GM12878 (cell line): ENCODE results near the gene CACNA1S. TPM values are rescaled to one million over a fixed set of nuclear protein-coding genes. Genes with fewer than 3 reads are reported as not detected.

Experiments
- ATAC-seq: fragments of 200-7000 bp; cut with Tn5 transposase; 3 replicates; pipeline ENCODE4 v1.9.1; 2020; ENCODE audit warnings: mild to moderate bottlenecking, moderate library complexity
- BruUV-seq: library from RNA; stranded (reverse); fragments of 400-500 nt; replicated peaks from 2 replicates; lab custom pipeline; 2021; lab: Mats Ljungman, UMichigan
- CTCF ChIA-PET: fragments of 300-600 bp; sonication (Branson Sonifier 250); formaldehyde crosslinking; extraction: SDS; loops from one replicate; lab custom pipeline; 2021; ENCODE audit warnings: inconsistent platforms; lab: Yijun Ruan, JAX
- POLR2A ChIA-PET: fragments of 350-600 bp; formaldehyde crosslinking; extraction: SDS; loops from one replicate; lab custom pipeline; 2021; ENCODE audit warnings: inconsistent platforms; lab: Charles Lee
- RAD21 ChIA-PET: fragments of 300-600 bp; sonication (Branson Sonifier 250); formaldehyde crosslinking; loops from one replicate; lab custom pipeline; 2023; ENCODE audit warnings: antibody characterized with exemption; ENCODE audit not compliant: unreplicated experiment; lab: Charles Lee
- SMC1A ChIA-PET: fragments of 300-600 bp; sonication (Branson Sonifier 250); formaldehyde crosslinking; loops from one replicate; lab custom pipeline; 2023; ENCODE audit not compliant: unreplicated experiment, uncharacterized antibody; lab: Charles Lee
- DNase-seq: peaks from one replicate; pipeline ENCODE4 v3.0.0-alpha.2; 2011; ENCODE audit warnings: low read depth, low spot score
- FAIRE-seq: peaks from 3 replicates; lab custom pipeline; 2011; peaks lifted over from hg19 to GRCh38; lab: Jason Lieb, UNC
- H2AFZ ChIP-seq: 2 replicates; pipeline ENCODE4 v1.6.0; 2011; ENCODE audit warnings: low read depth, low read length, control low read depth; ENCODE audit not compliant: control insufficient read depth
- H3K27ac ChIP-seq: 2 replicates; pipeline ENCODE4 v1.5.1; 2011; ENCODE audit warnings: control low read depth; ENCODE audit not compliant: control insufficient read depth, insufficient read depth
- H3K27me3 ChIP-seq, 2 experiments: replicated peaks in 1 of 2; 2 replicates each; pipeline versions ENCODE4 v1.6.0 to v1.6.1; 2011; ENCODE audit warnings: low read length in 1 of 2; ENCODE audit not compliant: control insufficient read depth in 2 of 2, insufficient read depth in 2 of 2
- H3K36me3 ChIP-seq, 2 experiments: 2 replicates each; pipeline ENCODE4 v1.5.1; 2011; ENCODE audit warnings: low read length in 1 of 2; ENCODE audit not compliant: control insufficient read depth in 2 of 2, insufficient read depth in 2 of 2
- H3K4me1 ChIP-seq: 2 replicates; pipeline ENCODE4 v1.6.1; 2011; ENCODE audit warnings: mild to moderate bottlenecking, low read length, moderate library complexity, mixed read lengths; ENCODE audit not compliant: control insufficient read depth, insufficient read depth
- H3K4me2 ChIP-seq: 2 replicates; pipeline ENCODE4 v1.6.0; 2011; ENCODE audit warnings: control low read depth; ENCODE audit not compliant: control insufficient read depth, insufficient read depth
- H3K4me3 ChIP-seq: fragments of 200-600 bp; sonication (generic); 2 replicates; pipeline ENCODE4 v1.5.1; 2016
- H3K79me2 ChIP-seq: 2 replicates; pipeline ENCODE4 v1.6.0; 2011; ENCODE audit warnings: low read length; ENCODE audit not compliant: control insufficient read depth, insufficient read depth
- H3K9ac ChIP-seq: 2 replicates; pipeline ENCODE4 v1.8.0; 2011; ENCODE audit warnings: low read length, control low read depth, mixed read lengths; ENCODE audit not compliant: control insufficient read depth, insufficient read depth
- H3K9me3 ChIP-seq: replicated peaks from 3 replicates; pipeline ENCODE4 v1.5.1; 2011; ENCODE audit warnings: mild to moderate bottlenecking, low read length; ENCODE audit not compliant: control insufficient read depth, insufficient read depth
- H4K20me1 ChIP-seq: 2 replicates; pipeline ENCODE4 v1.6.0; 2011; ENCODE audit not compliant: control insufficient read depth, insufficient read depth
- EP300 ChIP-seq, 2 experiments: fragments of 150-350 bp in 1 of 2; IDR thresholded peaks; 2 replicates each; pipeline ENCODE4 v1.6.1; 2011 to 2012; ENCODE audit warnings: low read depth in 2 of 2, low read length in 2 of 2, borderline replicate concordance in 1 of 2, improper control_type of control experiment in 1 of 2, inconsistent platforms in 1 of 2; ENCODE audit not compliant: control insufficient read depth in 1 of 2
- JUNB ChIP-seq: IDR thresholded peaks from 2 replicates; pipeline ENCODE4 v1.6.1; 2016; ENCODE audit warnings: antibody characterized with exemption, mild to moderate bottlenecking
- MEF2B ChIP-seq: fragments of 450-650 bp; IDR thresholded peaks from 2 replicates; pipeline ENCODE4 v1.6.1; 2018; ENCODE audit warnings: mild to moderate bottlenecking, moderate library complexity; ENCODE audit not compliant: partially characterized antibody, poor library complexity, severe bottlenecking
- SREBF1 ChIP-seq: IDR thresholded peaks from 2 replicates; pipeline ENCODE4 v1.6.1; 2012; ENCODE audit warnings: mild to moderate bottlenecking, low read length
- TAF1 ChIP-seq: IDR thresholded peaks from 2 replicates; pipeline ENCODE4 v1.6.1; 2011; ENCODE audit warnings: mild to moderate bottlenecking, low read depth, low read length, borderline replicate concordance
- YBX1 ChIP-seq: fragments of 450-650 bp; IDR thresholded peaks from 2 replicates; pipeline ENCODE4 v1.6.1; 2016; ENCODE audit warnings: antibody characterized with exemption
- ZNF207 ChIP-seq: fragments of 450-650 bp; IDR thresholded peaks from 2 replicates; pipeline ENCODE4 v1.6.1; 2014; ENCODE audit warnings: antibody characterized with exemption, mild to moderate bottlenecking, borderline replicate concordance
- WGBS: methylation state at CpG from one replicate; pipeline ENCODE4 v1.1.6; 2016; ENCODE audit warnings: low lambda C conversion rate; ENCODE audit not compliant: insufficient replicate concordance, insufficient coverage; ENCODE audit errors: missing lambda C conversion rate; 5-methylcytosine and 5-hydroxymethylcytosine counted together
- in situ Hi-C: fragments of 300-500 bp; cut with MboI; formaldehyde crosslinking; loops from 9 replicates; pipeline ENCODE4 v1.14.3; 2018; ENCODE audit warnings: mixed read lengths
- intact Hi-C: fragments of 100-400 bp; cut with micrococcal nuclease; formaldehyde crosslinking; loops from one replicate; pipeline ENCODE4 v1.14.2; 2022; ENCODE audit not compliant: unreplicated experiment
- polyA plus RNA-seq, 11 experiments: library from polyadenylated mRNA; depleted of rRNA in 4 of 11; unstranded in 6 of 11; stranded (reverse) in 5 of 11; fragments of >200 nt; fragmentation: Nextera tagmentation in 4 of 11; fragmentation: Illumina TruSeq in 1 of 11; extraction: Ambion mirVana in 4 of 11; extraction: Trizol in 1 of 11; gene quantifications; 1 replicate in 1 of 11; 2 replicates in 10 of 11; pipeline versions ENCODE4 v1.2.1 to v1.2.3, GENCODE V29; 2011 to 2016; ENCODE audit warnings: inconsistent platforms in 2 of 11, missing spikeins in 2 of 11, low read depth in 1 of 11
- total RNA-seq, 4 experiments: library from RNA; depleted of rRNA in 3 of 4; stranded (reverse); fragments of >200 nt in 3 of 4; fragmentation: Illumina TruSeq in 1 of 4; extraction: Trizol in 1 of 4; gene quantifications; 2 replicates each; pipeline versions ENCODE4 v1.2.1 to v1.2.3, GENCODE V29; 2013 to 2021

The CACNA1S gene
- total and polyA plus RNA-seq, 10 of the 15 experiments (the other 5 are each of a cell fraction or from before 2014, with no cell fraction given) = under 0.01 to 0.04 (median 0.02) TPM; not detected in 6

DNA sequence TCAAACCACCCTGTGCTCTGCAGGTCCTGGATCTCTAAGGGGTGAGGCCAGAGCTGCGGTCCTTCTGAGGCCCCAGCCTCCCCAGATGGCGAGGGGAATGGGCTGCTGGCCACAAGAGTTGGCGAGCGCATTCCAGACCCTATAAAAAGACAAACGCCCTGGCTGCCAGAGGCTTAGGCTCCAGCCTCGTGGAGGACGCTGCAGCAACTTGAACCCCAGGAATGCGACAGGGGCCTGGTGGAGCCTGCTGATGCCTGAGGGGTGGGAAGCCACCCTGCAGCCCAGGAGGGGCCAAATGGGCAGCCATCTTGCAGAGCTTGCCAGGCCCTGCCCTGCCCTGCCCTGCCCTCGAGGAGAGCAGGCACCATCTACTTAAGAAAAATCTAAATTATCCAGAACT lies 8.6 kb downstream of the CACNA1S start:
- no peaks in the 10 kb centered on the region for H3K79me2 ChIP-seq
- no peaks in the 10 kb centered on the region for H4K20me1 ChIP-seq
- DNase-seq (no peak), ATAC-seq (no peak), FAIRE-seq (no peak)
- WGBS = 30% methylated on average over 9 of the region's 9 CpGs
- ChIA-PET POLR2A (no interaction called here), CTCF (interaction anchor here (0.8 kb wide), 2 partner anchors 15 to 168 kb away, joined by 3 to 4 read pairs; no protein-coding TSS in a partner anchor), RAD21 (no interaction called here), SMC1A (no interaction called here)
- H3K4me3 ChIP-seq = no peak overlapping the region
- in situ Hi-C loops (no loop called here), intact Hi-C loops (no loop called here)
- TF ChIP-seq TAF1 = no peak
- no peak for TF ChIP-seq ZNF207
- TF ChIP-seq SREBF1 = no peak
- no peak for TF ChIP-seq JUNB
- TF ChIP-seq EP300 (IDR thresholded peaks at IDR 0.05; ENCODE audit: borderline replicate concordance in 1 of 2, control insufficient read depth in 1 of 2, low read depth in 2 of 2, low read length in 2 of 2) = no peak
- no peak for TF ChIP-seq MEF2B
- TF ChIP-seq YBX1 = no peak
- H3K36me3 ChIP-seq = no peaks in the 10 kb centered on the region
- no peaks in the 10 kb centered on the region for H3K9me3 ChIP-seq
- H3K27ac ChIP-seq = no peak overlapping the region
- no peak overlapping the region for H3K4me2 ChIP-seq
- no peaks in the 10 kb centered on the region for H3K4me1 ChIP-seq
- H3K9ac ChIP-seq = no peak overlapping the region
- BruUV-seq = no TSS peak
- H2AFZ ChIP-seq = no peak overlapping the region
- peaks cover 0 to 2% of the 10 kb centered on the region in 2 experiments; a peak in 2 of 4 replicates for H3K27me3 ChIP-seq
